ENCODE data around the gene COL11A2. TPM values are rescaled to one million over a fixed set of nuclear protein-coding genes. Genes with fewer than 3 reads are reported as not detected.

Gene COL11A2
- polyA plus RNA-seq, 1 of the 3 experiments (the other 2 are of a cell fraction), result 0.99 TPM

GRCh38 chr6:33217246-33217645, 25.0 kb upstream of the COL11A2 start:
- Histone ChIP-seq H3K9me2 (no peaks in the 10 kb centered on the region), H3F3A (replicated peaks; ENCODE audit: insufficient read depth) (no peaks in the 10 kb centered on the region), H2AFZ (ENCODE audit: low read depth) (no peak overlapping the region), H3K4me2 (no peak overlapping the region), H3K9me3 (no peaks in the 10 kb centered on the region), H3K9ac (no peak overlapping the region), H3K79me2 (ENCODE audit: insufficient read depth) (no peaks in the 10 kb centered on the region), H3K4me3 (ENCODE audit: low read depth in 2 of 2, low read length in 1 of 2) (no peak overlapping the region), H3K4me1 (ENCODE audit: control insufficient read depth in 1 of 2, insufficient read depth in 2 of 2, low read depth in 1 of 2, low read length in 1 of 2) (peaks cover 4 to 17% of the 10 kb centered on the region in 2 experiments; a peak in 3 of 4 replicates), H3K27me3 (ENCODE audit: insufficient read depth) (peaks cover 9% of the 10 kb centered on the region; the same call in 1 of the 2 replicates), H3K27ac (ENCODE audit: low read depth in 2 of 2, low read length in 1 of 2) (no peak overlapping the region), H3K36me3 (replicated peaks in 1 of 2; ENCODE audit: control insufficient read depth in 1 of 2, insufficient read depth in 2 of 2, low read length in 1 of 2) (no peaks in the 10 kb centered on the region), H4K20me1 (ENCODE audit: insufficient read depth) (no peaks in the 10 kb centered on the region)
- ChIA-PET CTCF (no interaction called here), POLR2A (no interaction called here)
- TF ChIP-seq RFX5 (IDR thresholded peaks at IDR 0.05; ENCODE audit: low read length) (no peak), GATA2 (CRISPR knock-in tag; IDR thresholded peaks at IDR 0.05) (no peak), ZBTB33 (IDR thresholded peaks at IDR 0.05; ENCODE audit: borderline replicate concordance, low read depth) (no peak), RXRA (IDR thresholded peaks at IDR 0.05; ENCODE audit: borderline replicate concordance, low read depth) (no peak), TAF1 (IDR thresholded peaks at IDR 0.05; ENCODE audit: borderline replicate concordance, low read depth, low read length) (no peak), EZH2phosphoT487 (IDR thresholded peaks at IDR 0.05; ENCODE audit: borderline replicate concordance, low read depth) (no peak), CTCF (IDR thresholded peaks at IDR 0.05) (no peak), MAX (IDR thresholded peaks at IDR 0.05; ENCODE audit: low read depth) (no peak), POLR2AphosphoS5 (IDR thresholded peaks at IDR 0.05; ENCODE audit: low read depth, low read length) (no peak), FOSL2 (IDR thresholded peaks at IDR 0.05; ENCODE audit: borderline replicate concordance, low read depth) (no peak), TEAD4 (IDR thresholded peaks at IDR 0.05; ENCODE audit: borderline replicate concordance, insufficient read depth) (no peak), SIN3A (IDR thresholded peaks at IDR 0.05; ENCODE audit: borderline replicate concordance, low read depth, low read length) (no peak), MEF2A (IDR thresholded peaks at IDR 0.05; ENCODE audit: borderline replicate concordance, low read depth) (no peak), USF1 (IDR thresholded peaks at IDR 0.05; ENCODE audit: borderline replicate concordance, low read depth) (no peak), FOXM1 (IDR thresholded peaks at IDR 0.05; ENCODE audit: low read depth) (no peak), IRF3 (IDR thresholded peaks at IDR 0.05; ENCODE audit: low read depth, low read length) (no peak), PBX3 (IDR thresholded peaks at IDR 0.05) (no peak)
- WGBS (ENCODE audit: low lambda C conversion rate), result 81% methylated on average over 6 of the region's 6 CpGs
- DNase-seq, result no peak

All from SK-N-SH (cell line).